Effector CD8-positive, alpha-beta T cell (primary cell): Measurements from ENCODE around the gene TEX26.

ENCODE experiments used
- DNase-seq: peaks from one replicate; lab custom pipeline; 2025; lab: John Stamatoyannopoulos, UW

Gene TEX26

GRCh38 chr13:31011901-31012654, 79.6 kb downstream of the TEX26 start:
- DNase-seq: no peak

- no peak for DNase-seq
Observed at GRCh38 chr13:31012655-31013024, 80.2 kb downstream of the TEX26 start.

- no peak for DNase-seq
Observed at GRCh38 chr13:31014456-31014855, 82.0 kb downstream of the TEX26 start.

GRCh38 chr13:31015199-31015598, 82.7 kb downstream of the TEX26 start:
- DNase-seq: no peak

GRCh38 chr13:31016342-31017325, 84.2 kb downstream of the TEX26 start:
- no peak for DNase-seq

GRCh38 chr13:31018511-31018910, 86.1 kb downstream of the TEX26 start:
- DNase-seq: no peak

GRCh38 chr13:31020996-31021395, 88.5 kb downstream of the TEX26 start:
- no peak for DNase-seq

- no peak for DNase-seq
Observed at GRCh38 chr13:31022288-31022895, 89.9 kb downstream of the TEX26 start.

GRCh38 chr13:31022928-31023530, 90.6 kb downstream of the TEX26 start:
- DNase-seq: no peak
